Stimulated activated CD8-positive, alpha-beta memory T cell treated with anti-CD3 and anti-CD28 coated beads, Interleukin-12 subunit alpha, Interleukin-12 subunit beta, amount 100 ng/mL, for 1 hour (primary cell): ENCODE measurements around the gene STX16.

Experiments
- DNase-seq: peaks from one replicate; pipeline ENCODE4 v3.0.0-alpha.2; 2020; ENCODE audit warnings: low read depth

STX16 gene

GRCh38 chr20:58652606-58653294 lies 1.7 kb downstream of the STX16 start:
- DNase-seq, result no peak

GRCh38 chr20:58654337-58654736 lies 3.3 kb downstream of the STX16 start:
- DNase-seq, result no peak

- DNase-seq, result no peak
These were observed 4.4 kb downstream of the STX16 start for GRCh38 chr20:58655328-58656107.

DNA sequence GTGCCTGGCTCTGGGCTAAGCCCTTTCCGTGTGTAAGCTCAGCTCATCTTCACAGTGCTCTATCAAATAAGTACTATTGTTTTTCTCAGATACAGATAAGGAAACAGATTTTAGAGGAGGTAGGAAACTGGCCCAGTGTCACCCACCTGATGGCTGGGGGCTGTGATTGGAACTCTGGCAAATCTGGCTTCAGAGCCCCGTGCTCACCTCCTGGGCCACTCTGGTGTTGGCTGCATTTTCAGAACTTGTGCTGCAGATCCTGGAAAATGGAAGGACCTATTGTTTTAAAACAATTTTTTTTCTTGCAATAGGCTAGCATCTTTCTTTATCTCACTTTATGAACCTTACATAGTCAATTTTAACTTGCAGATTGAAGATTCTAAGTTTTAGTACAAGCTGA lies 5.7 kb downstream of the STX16 start:
- DNase-seq, result no peak

- DNase-seq, result no peak
These were observed 6.2 kb downstream of the STX16 start for GRCh38 chr20:58657262-58657661.

GRCh38 chr20:58657986-58658385 lies 6.9 kb downstream of the STX16 start:
- no peak for DNase-seq

GRCh38 chr20:58658760-58659159 lies 7.7 kb downstream of the STX16 start:
- no peak for DNase-seq

GRCh38 chr20:58659841-58660240 lies 8.8 kb downstream of the STX16 start:
- no peak for DNase-seq

- no peak for DNase-seq
These were observed 9.9 kb downstream of the STX16 start for GRCh38 chr20:58660855-58661597.

DNA sequence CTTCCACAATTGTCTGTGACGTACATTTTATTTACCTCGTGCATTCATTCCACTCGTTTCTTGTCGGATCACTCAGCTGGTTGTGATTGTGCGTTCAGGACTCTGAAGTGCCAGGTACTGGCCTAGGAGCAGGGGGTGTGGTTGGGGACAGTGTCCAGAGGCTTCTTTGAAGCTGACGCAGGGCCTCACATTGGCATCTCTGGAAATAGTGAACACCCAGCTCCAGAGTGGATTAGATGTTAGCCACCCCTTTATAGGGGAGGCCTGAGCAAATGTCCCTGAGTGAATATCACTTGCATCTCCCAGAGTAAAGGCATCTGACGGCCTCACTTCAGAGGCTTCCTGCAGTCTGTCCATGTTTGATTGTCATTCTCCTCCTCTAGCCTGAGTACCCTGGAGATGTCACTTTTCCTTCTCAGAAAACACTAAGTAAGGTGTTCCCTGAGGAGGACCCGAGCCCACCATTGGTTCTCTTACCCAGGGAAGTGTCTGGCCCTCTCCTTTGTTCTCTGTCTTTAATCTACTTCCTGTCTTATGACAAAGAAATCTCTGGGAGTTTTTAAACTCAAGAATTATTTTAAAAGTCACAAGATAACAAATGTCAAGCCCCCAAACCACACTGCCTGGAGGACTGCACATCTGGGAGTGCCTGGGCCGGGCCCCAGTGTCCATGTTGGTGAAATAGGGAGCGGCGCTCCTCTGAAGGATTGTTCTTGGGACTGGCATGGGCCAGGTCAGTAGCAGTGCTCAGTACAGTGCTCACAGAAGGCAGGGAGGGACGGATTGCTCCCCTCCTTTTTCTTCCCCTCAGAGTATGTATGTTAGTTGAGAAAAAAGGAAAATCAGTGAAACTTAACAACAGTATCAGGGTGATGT lies 10.8 kb downstream of the STX16 start:
- no peak for DNase-seq

DNA sequence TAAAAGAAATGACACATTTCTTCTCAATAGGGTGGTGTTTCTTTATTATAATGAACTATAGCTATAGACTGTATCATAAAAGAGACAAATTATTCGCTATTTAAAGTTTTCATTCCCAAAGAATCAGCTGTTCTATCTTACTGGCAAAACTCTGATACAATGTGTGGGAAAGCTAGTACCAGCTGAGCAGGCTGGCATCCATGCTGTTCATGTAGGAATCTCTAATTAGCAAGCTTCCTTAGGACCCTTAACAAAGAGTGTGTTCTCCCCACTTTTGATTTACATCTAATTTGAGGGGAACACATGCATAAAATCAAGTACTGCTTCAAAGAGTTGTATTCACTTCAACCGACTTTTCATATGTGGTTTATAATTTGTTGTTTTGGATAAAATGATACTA lies 13.2 kb downstream of the STX16 start:
- no peak for DNase-seq

- no peak for DNase-seq
These were observed 13.8 kb downstream of the STX16 start for GRCh38 chr20:58664883-58665282.

DNA sequence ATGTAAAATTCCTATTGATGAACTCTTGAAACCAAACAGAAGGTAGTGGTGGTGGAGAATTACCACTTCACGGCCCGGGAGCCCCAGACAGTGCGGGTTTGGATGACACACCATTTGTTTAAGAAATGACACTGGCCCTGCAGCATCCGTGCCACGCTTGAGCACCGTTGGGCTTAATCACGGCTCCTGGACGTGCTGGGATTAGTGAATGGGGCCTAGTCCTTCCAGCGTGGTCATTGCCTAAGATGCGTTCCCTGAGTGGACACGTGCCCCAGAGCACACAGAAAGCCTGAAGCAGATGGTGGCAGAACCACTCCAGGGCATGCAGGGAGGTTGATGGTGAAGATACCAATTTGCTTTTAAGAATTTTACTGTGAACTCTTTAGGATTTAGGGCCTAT lies 14.5 kb downstream of the STX16 start:
- DNase-seq, result no peak

GRCh38 chr20:58666702-58667101 lies 15.6 kb downstream of the STX16 start:
- no peak for DNase-seq

GRCh38 chr20:58667975-58668374 lies 16.9 kb downstream of the STX16 start:
- no peak for DNase-seq

DNA sequence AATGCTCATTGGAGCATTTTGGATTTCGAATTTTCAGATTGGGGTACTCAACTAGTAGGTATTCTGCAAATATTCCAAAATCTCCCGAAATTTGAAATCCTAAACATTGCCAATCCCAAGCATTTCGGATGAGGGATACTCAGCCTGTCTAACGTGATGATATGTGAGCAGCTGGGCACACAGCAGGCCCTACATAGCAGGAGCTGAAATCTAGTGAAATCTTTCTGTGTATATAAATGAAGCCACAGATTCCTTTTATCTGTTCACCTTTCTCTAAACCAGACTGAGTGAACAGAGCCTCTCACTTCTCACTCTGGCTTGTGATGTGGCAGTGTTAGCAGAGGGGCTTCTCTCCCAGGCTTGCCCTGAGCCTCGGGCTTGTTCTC lies 17.8 kb downstream of the STX16 start:
- DNase-seq, result no peak

- no peak for DNase-seq
These were observed 18.4 kb downstream of the STX16 start for GRCh38 chr20:58669287-58670006.

DNA sequence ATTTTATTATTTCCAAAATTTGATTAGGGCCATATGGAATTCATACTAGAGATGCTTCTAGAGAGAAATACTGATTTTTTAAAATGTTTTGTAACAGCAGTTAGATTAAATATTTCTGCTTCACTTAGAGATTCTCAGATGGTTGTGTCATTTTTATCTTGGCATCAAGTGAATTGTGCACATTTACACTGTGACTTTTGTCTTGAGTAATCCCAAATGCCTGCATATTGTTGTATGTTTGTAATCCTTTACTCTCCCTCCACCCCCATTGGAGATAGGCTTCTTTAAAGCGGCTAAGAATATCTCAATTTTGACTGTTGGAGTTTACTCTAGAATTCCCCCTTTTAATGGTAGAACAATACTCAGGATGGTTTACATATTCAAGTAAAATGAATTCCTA lies 19.0 kb downstream of the STX16 start:
- DNase-seq, result no peak

GRCh38 chr20:58670659-58671058 lies 19.6 kb downstream of the STX16 start:
- DNase-seq, result no peak

DNA sequence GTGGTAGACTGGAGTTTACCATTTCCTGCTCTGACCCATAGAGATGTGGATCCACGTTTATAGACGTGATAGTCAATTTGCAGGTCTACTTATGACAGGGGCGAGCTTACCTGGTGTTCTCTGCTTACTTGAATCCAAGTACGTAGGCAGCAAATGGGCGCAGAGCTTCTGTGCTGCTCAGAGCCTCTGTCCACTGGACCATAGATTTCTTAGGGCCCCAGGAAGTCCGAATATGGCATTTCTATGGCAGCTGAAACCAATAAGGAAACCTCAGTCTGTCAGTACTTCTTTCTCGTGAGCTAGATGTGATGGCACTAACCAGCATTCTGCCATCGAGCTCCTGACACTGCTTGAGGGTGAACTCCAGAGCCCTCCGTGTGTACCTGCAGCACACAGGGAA lies 22.0 kb downstream of the STX16 start:
- DNase-seq, result no peak

DNA sequence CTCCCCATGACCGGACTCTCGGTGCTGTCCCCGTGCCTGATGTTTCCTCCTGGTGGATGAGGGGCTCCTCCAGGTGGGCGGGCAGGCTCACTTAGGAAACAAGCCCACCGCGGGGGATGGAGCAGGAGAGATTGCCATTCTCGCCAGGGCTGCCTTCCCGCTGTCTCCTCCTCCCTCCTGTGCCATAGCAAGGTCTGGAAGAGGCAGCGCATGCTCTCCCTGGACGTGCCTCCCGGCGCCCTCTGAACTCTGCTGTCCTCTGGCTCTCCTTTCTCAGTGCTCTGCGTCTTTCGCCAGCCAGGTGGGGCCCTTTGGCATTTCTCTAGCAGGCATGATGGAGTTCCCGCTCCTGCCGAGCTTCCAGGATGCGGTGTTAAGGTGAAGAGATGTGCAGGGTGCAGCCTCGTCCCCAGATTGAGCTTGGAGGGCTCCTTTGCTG lies 24.1 kb downstream of the STX16 start:
- no peak for DNase-seq
